ENCODE measurements around the gene SNAP23.
A peak's percentile ranks its signal among the peaks of the same experiment; 100 is the strongest.

The SNAP23 gene

DNA sequence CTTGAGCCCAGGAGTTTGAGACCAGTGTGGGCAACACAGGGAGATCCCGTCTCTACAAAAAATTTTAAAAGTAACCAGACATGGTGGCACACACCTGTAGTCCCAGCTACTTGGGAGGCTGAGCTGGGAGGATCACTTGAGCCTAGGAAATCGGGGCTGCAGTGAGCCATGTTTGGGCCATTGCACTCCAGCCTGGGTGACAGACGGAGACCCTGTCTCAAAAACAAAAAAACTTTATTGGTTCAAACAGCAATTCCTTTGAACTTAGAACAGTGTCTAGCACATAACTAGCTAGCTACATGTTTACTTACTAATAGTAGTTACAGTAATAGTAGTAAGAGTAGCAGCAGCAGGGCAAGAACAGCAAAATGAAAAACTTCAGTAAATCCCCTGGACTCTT lies 63.3 kb downstream of the SNAP23 start:
- no peak for DNase-seq (ENCODE audit: low read depth in 3 of 3)

DNA sequence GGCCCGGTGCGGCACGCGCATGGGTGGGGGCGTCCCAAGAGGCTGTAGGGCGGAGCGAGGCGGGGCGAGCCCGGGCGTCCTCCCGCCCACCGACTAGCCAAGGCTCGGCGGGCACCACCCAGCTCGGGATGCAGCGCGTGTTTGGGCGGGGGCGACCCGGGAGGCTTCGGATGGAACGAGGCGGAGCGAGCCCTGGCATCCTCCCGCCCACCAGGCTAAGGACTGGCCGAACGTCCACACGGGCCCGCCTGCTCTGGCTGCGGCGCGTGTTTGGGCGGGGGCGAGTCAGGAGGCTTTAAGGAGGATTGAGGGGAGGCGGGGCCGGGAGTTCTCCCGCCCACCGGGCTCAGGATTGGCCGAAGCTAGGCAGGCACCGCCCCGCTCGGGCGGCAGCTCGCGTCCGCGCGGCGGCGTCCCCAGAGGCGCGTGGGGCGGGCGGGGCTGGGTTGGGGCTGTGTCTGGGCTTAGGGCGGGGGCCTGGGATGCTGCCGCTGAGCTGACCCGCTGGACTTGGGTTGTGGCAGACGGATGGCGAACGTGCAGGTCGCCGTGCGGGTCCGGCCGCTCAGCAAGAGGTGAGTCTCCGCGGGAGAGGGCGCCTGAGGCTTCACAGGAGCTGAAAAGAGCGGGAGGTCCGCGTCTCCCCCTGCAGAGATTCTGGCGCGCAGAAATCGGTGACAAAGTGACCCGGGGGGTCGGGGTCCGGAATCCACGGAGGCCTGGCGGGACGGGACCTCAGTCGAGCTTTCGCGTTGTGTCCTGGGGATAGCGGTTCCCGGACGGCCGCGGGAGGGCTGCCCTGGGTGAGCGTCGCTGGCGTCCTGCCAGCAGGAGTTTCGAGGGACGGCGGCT lies 80.0 kb downstream of the SNAP23 start, which contains the start of gene STARD9:
STARD9 (plus strand) TSS at position 419 of the 852 bp plus-strand sequence; CDS start at position 529, 110 bp downstream.
- peak; percentile 89 to 94 (median 90) for DNase-seq (ENCODE audit: low read depth in 3 of 3)

DNA sequence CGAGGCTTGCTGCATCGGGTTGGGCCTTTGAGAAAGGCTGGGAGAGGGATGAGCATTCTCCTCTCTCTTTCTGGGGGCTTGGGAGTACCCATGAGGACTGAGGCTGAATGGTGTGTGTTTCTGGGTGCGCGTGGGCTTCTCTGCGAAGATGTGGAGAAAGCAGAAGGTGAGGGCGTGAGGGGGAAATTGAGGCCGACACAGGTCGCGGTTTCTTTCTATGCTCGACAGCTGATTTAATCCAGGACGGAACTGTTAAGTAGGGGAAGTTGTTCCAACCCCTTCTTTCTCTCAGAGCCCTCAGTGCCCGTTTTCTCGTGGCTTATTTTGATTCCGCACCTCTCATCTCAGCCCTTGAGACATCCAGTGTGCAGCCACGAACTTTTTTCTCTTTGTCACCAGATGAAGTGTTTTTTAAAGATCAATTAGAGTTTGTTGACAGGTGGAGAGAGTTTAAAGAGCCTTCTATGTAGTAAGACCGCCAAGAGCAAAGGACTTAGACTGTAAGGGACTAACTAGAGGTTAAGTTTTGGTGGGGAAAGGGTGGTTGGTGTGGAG lies 80.7 kb downstream of the SNAP23 start:
- DNase-seq (ENCODE audit: low read depth in 3 of 3): no peak

DNA sequence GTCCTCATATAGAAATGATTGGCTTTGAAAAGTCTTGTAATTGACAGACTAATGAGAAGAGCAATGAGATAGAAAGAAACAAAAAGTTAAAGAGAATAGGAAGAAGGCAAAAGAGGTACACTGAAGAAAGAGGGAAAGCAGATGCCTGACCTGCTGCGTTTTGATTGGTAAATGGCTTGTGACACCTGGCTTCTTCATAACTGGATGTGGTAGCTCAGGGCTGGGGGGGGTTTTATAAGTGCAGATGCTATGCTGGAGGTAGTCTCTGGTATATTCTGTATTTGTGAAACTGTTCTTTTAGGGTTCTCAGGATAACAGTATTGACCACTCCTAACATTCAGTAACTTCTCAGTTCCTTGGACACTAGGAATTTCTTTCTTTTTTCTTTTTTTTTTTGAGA lies 81.3 kb downstream of the SNAP23 start:
- DNase-seq (ENCODE audit: low read depth in 3 of 3): no peak

DNA sequence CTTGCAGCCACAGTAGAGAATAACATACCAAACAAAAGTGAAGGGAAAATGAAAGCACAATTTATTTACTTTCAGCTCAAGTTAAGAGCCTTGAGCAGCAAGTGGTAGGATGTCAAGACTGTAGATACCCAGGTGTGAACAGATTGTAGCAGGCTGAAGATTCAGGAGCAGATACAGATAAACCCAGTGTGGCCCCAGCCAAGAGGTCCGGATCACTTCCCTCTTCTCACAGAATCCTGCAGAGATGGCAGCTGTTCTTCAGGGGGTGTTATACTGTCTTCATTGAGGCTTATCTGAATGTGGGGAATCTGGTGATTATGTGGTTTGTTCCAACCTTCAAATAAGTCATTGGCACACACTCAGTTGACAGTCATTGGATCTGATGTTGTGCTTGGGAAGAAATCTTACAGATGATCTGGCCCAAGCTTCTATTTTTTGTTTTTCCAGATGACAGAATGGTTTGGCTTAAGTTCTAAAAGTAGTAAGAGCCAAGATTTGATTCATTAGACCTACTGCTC lies 82.1 kb downstream of the SNAP23 start:
- no peak for DNase-seq (ENCODE audit: low read depth in 3 of 3)

DNA sequence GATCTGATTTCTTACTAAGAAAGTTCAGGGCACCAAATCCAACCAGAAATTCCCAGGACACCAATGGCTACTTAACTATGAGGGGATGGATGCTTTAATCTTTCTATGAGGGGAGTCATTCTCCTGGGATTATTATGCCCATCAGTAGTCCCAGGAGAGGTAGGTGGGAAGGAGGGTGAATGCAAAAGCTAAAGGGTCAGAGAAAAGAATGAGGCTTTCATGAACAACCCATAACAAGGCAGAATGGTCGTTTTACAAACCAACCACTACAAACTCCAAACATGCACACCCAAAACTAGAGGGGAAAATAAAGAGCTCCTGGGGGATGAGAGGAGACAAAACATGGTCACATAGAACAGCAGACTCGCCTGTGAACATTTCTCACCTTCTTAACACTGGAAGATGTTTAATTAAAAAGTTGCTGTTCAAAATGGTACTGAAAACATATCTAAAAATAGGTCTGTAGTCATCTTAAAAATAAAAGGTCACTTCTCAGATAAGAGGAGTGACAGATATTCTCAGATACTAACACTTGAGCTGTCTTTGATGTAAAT lies 83.6 kb downstream of the SNAP23 start:
- no peak for DNase-seq (ENCODE audit: low read depth in 3 of 3)

DNA sequence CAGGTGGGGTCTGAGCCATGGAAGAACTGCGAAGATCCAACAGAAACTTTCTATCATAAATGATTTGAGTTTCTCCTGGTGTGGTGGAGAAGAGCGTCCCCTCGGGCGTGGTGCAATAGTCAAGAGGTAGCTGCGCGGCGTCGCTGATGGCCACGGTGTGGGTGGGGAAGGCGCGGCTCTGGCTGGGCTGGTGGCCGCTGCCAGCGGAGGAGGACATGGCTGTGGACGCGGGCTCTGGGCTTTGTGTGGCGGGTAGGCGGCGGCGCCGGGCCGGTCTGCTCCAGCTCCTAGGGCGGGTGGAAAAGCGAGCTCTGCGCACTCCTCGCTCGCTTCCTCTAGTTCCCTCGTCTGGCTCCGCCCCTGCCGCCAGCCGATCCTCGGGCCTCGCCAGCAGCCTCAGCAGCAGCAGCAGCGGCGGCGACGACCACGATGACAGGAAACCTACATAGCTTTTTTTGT lies 85.9 kb downstream of the SNAP23 start:
- peak; percentile 47 to 66 (median 54) for DNase-seq (ENCODE audit: low read depth in 3 of 3)

All from stimulated activated CD4-positive, alpha-beta T cell treated with anti-CD3 and anti-CD28 coated beads, TNF-alpha, amount 100 ng/mL, for 48 hours (primary cell).